Mucosa of stomach (tissue), 1 donor: Measurements from ENCODE around the gene DOCK6.

ENCODE experiments used
- H3K27me3 ChIP-seq: one replicate; pipeline ENCODE4 v1.7.0; 2013; ENCODE audit warnings: mild to moderate bottlenecking, low read length; ENCODE audit not compliant: control insufficient read depth, insufficient read depth
- H3K36me3 ChIP-seq: one replicate; pipeline ENCODE4 v1.7.0; 2013; ENCODE audit warnings: low read length; ENCODE audit not compliant: control insufficient read depth, insufficient read depth
- H3K4me1 ChIP-seq: one replicate; pipeline ENCODE4 v1.7.0; 2013; ENCODE audit warnings: mild to moderate bottlenecking, low read length; ENCODE audit not compliant: control insufficient read depth, insufficient read depth
- H3K4me3 ChIP-seq: one replicate; pipeline ENCODE4 v1.7.0; 2013; ENCODE audit warnings: low read length
- H3K9ac ChIP-seq: one replicate; pipeline ENCODE4 v1.7.0; 2013; ENCODE audit warnings: mild to moderate bottlenecking, low read length, moderate library complexity
- H3K9me3 ChIP-seq: one replicate; pipeline ENCODE4 v1.7.0; 2013; ENCODE audit warnings: mild to moderate bottlenecking, low read length, moderate library complexity; ENCODE audit not compliant: control insufficient read depth
- donor health status: Pancreatic carcinoma.

The DOCK6 gene

GRCh38 chr19:11225815-11226214 lies 36.5 kb downstream of the DOCK6 start:
- no peaks in the 10 kb centered on the region for H3K4me1 ChIP-seq
- peaks cover 15% of the 10 kb centered on the region for H3K36me3 ChIP-seq
- H3K27me3 ChIP-seq, result no peaks in the 10 kb centered on the region
- H3K9ac ChIP-seq, result no peak overlapping the region
- H3K9me3 ChIP-seq, result no peaks in the 10 kb centered on the region
- no peak overlapping the region for H3K4me3 ChIP-seq

GRCh38 chr19:11225172-11225571 lies 37.2 kb downstream of the DOCK6 start:
- H3K9ac ChIP-seq, result no peak overlapping the region
- no peaks in the 10 kb centered on the region for H3K9me3 ChIP-seq
- no peak overlapping the region for H3K4me3 ChIP-seq
- H3K4me1 ChIP-seq, result no peaks in the 10 kb centered on the region
- H3K36me3 ChIP-seq, result peaks cover 15% of the 10 kb centered on the region
- no peaks in the 10 kb centered on the region for H3K27me3 ChIP-seq

- Histone ChIP-seq H3K36me3 (peaks cover 15% of the 10 kb centered on the region), H3K4me3 (no peak overlapping the region), H3K9me3 (no peaks in the 10 kb centered on the region), H3K27me3 (no peaks in the 10 kb centered on the region), H3K4me1 (no peaks in the 10 kb centered on the region), H3K9ac (no peak overlapping the region)
These were observed 37.9 kb downstream of the DOCK6 start for GRCh38 chr19:11224429-11224828.

- no peaks in the 10 kb centered on the region for H3K9me3 ChIP-seq
- H3K36me3 ChIP-seq, result peaks cover 15% of the 10 kb centered on the region
- H3K27me3 ChIP-seq, result no peaks in the 10 kb centered on the region
- H3K9ac ChIP-seq, result no peak overlapping the region
- H3K4me3 ChIP-seq, result no peak overlapping the region
- H3K4me1 ChIP-seq, result no peaks in the 10 kb centered on the region
These were observed 39.1 kb downstream of the DOCK6 start for GRCh38 chr19:11223200-11223599.

GRCh38 chr19:11221082-11221598 lies 41.2 kb downstream of the DOCK6 start:
- H3K9me3 ChIP-seq, result no peaks in the 10 kb centered on the region
- H3K4me1 ChIP-seq, result no peaks in the 10 kb centered on the region
- peaks cover 16% of the 10 kb centered on the region for H3K36me3 ChIP-seq
- H3K9ac ChIP-seq, result no peak overlapping the region
- no peak overlapping the region for H3K4me3 ChIP-seq
- H3K27me3 ChIP-seq, result no peaks in the 10 kb centered on the region

GRCh38 chr19:11214387-11214786 lies 47.9 kb downstream of the DOCK6 start:
- H3K4me1 ChIP-seq, result no peaks in the 10 kb centered on the region
- no peak overlapping the region for H3K9ac ChIP-seq
- H3K36me3 ChIP-seq, result peaks cover 10% of the 10 kb centered on the region
- no peaks in the 10 kb centered on the region for H3K9me3 ChIP-seq
- H3K27me3 ChIP-seq, result no peaks in the 10 kb centered on the region
- H3K4me3 ChIP-seq, result no peak overlapping the region

- Histone ChIP-seq H3K4me3 (no peak overlapping the region), H3K9ac (no peak overlapping the region), H3K36me3 (peaks cover 6% of the 10 kb centered on the region), H3K9me3 (no peaks in the 10 kb centered on the region), H3K27me3 (no peaks in the 10 kb centered on the region), H3K4me1 (no peaks in the 10 kb centered on the region)
These were observed 51.7 kb downstream of the DOCK6 start for GRCh38 chr19:11210656-11210928.

- Histone ChIP-seq H3K4me3 (no peak overlapping the region), H3K36me3 (peaks cover 6% of the 10 kb centered on the region), H3K4me1 (no peaks in the 10 kb centered on the region), H3K9me3 (no peaks in the 10 kb centered on the region), H3K27me3 (no peaks in the 10 kb centered on the region), H3K9ac (no peak overlapping the region)
These were observed 52.3 kb downstream of the DOCK6 start for GRCh38 chr19:11209839-11210655.

- no peaks in the 10 kb centered on the region for H3K27me3 ChIP-seq
- H3K9ac ChIP-seq, result no peak overlapping the region
- no peak overlapping the region for H3K4me3 ChIP-seq
- no peaks in the 10 kb centered on the region for H3K9me3 ChIP-seq
- H3K4me1 ChIP-seq, result no peaks in the 10 kb centered on the region
- no peaks in the 10 kb centered on the region for H3K36me3 ChIP-seq
These were observed 53.5 kb downstream of the DOCK6 start for GRCh38 chr19:11208561-11209471.

GRCh38 chr19:11205939-11206570 lies 56.3 kb downstream of the DOCK6 start:
- H3K4me3 ChIP-seq, result no peak overlapping the region
- no peaks in the 10 kb centered on the region for H3K36me3 ChIP-seq
- H3K9ac ChIP-seq, result no peak overlapping the region
- no peaks in the 10 kb centered on the region for H3K27me3 ChIP-seq
- peaks cover 10% of the 10 kb centered on the region for H3K4me1 ChIP-seq
- H3K9me3 ChIP-seq, result no peaks in the 10 kb centered on the region

- Histone ChIP-seq H3K9ac (no peak overlapping the region), H3K4me3 (no peak overlapping the region), H3K36me3 (no peaks in the 10 kb centered on the region), H3K27me3 (no peaks in the 10 kb centered on the region), H3K4me1 (peaks cover 10% of the 10 kb centered on the region), H3K9me3 (no peaks in the 10 kb centered on the region)
These were observed 57.4 kb downstream of the DOCK6 start for GRCh38 chr19:11204943-11205349.
